Upper lobe of left lung (tissue), 6 donors: Measurements from ENCODE around the gene MAGOH. TPM values are rescaled to one million over a fixed set of nuclear protein-coding genes. Genes with fewer than 3 reads are reported as not detected.
A peak's percentile ranks its signal among the peaks of the same experiment; 100 is the strongest.

Source experiments
- ATAC-seq, 2 donors: fragments of 200-7000 bp; cut with Tn5 transposase; one replicate each; pipeline ENCODE4 v1.9.1; 2022; ENCODE audit warnings: mild to moderate bottlenecking in 2 of 2, moderate library complexity in 2 of 2; ENCODE audit not compliant: low FRiP score in 2 of 2
- DNase-seq, 2 donors: peaks; one replicate each; pipeline ENCODE4 v3.0.0-alpha.2; 2019 to 2020
- H3K27ac ChIP-seq, 4 donors: fragments of 200-600 bp; sonication (generic); one replicate each; pipeline ENCODE4 v1.5.1; 2016 to 2019
- H3K27me3 ChIP-seq, 4 donors: fragments of 200-600 bp; sonication (generic); one replicate each; pipeline ENCODE4 v1.5.1; 2017 to 2019
- H3K36me3 ChIP-seq, 4 donors: fragments of 200-600 bp; sonication (generic); one replicate each; pipeline ENCODE4 v1.5.1; 2016 to 2019
- H3K4me1 ChIP-seq, 4 donors: fragments of 200-600 bp; sonication (generic); one replicate each; pipeline ENCODE4 v1.5.1; 2018 to 2019
- H3K4me3 ChIP-seq, 4 donors: fragments of 200-600 bp; sonication (generic); one replicate each; pipeline ENCODE4 v1.5.1; 2017 to 2019; ENCODE audit warnings: mild to moderate bottlenecking in 2 of 4, moderate library complexity in 1 of 4
- H3K9me3 ChIP-seq, 4 donors: fragments of 200-600 bp; sonication (generic); one replicate each; pipeline ENCODE4 v1.5.1; 2018 to 2019
- EP300 ChIP-seq, 4 donors: sonication (generic); formaldehyde crosslinking; IDR thresholded peaks; one replicate each; pipeline ENCODE4 v1.5.1; 2017; ENCODE audit warnings: antibody characterized with exemption in 4 of 4, control low read depth in 2 of 4
- POLR2A ChIP-seq, 4 donors: fragments of 450-650 bp; IDR thresholded peaks; one replicate each; pipeline ENCODE4 v1.5.1; 2016 to 2017; ENCODE audit warnings: antibody characterized with exemption in 4 of 4, mild to moderate bottlenecking in 2 of 4
- POLR2AphosphoS5 ChIP-seq, 2 donors: sonication (generic); formaldehyde crosslinking; IDR thresholded peaks; one replicate each; pipeline ENCODE4 v1.5.1; 2017; ENCODE audit warnings: antibody characterized with exemption in 2 of 2
- WGBS, 2 donors: methylation state at CpG; one replicate each; pipeline ENCODE4 v1.1.5; 2017 to 2018; 5-methylcytosine and 5-hydroxymethylcytosine counted together
- total RNA-seq, 6 donors: library from RNA; depleted of rRNA in 4 of 6; stranded (reverse); fragments of >200 nt in 4 of 6; gene quantifications; one replicate each; pipeline versions ENCODE4 v1.1.0 to v1.2.1, GENCODE V29; 2016 to 2021
- TF ChIP-seq, protein P1 (sequence below), 6 experiments: fragments of 450-650 bp in 4 of 6; fragments of 200-600 bp in 2 of 6; sonication (generic) in 2 of 6; IDR thresholded peaks; one replicate each; pipeline ENCODE4 v1.5.1; 2016 to 2019; ENCODE audit warnings: antibody characterized with exemption in 6 of 6
- donor health status: DM: no; HTN: no; CAD: no; lungs with moderate emphysema.
- donor health status: DM: no; HTN: yes; CAD: no; lungs with severe emphysema.

Gene MAGOH
- total RNA-seq: 10 to 100 TPM; 18.6 to 49.8 (median 33.8) TPM

DNA sequence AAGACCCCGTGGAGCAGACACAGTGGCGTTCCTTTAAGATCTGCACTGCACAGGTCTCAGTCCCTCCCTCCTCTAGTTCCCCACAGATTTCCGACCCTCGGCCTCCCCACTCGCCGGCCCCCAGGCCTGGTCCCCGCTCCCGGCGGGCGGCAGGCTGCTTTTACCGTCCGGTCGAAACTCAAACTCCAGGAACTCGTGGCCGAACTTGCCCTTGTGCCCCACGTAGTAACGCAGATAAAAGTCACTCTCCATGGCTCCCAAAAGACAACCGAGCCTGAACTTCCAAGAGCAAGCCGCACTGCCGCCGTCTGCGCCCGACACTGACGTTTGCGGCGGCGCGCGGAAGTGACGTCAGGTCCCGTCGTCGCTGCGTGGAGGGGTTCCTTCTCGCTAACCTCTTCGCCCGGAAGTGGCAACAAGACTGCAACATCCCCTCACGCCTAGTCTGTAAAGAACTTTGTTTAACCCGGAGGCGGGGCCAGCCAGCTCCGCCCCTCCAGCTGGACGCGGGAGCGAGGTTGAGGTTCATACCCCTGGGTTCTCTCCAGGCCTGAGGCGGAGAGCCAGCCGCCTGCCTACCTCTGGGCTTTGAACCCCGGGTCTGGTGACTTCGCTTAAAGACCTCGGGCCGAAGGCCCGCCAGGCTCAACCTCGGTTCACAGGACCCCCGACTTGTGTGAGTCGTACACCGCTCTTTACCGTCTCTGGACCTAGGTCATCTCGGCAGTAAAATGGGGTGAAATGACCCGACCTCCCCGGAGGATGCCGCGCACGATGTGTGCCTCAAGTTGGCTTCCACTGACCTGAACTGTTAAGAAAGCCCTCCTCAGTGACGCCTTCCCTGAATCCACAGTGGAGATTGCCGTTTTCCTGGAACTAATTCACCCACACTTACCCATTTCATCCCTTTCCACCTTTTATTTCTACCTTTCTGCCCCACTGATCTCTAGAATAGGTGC lies at the start of gene MAGOH:
TSS of gene MAGOH (minus strand) at position 322 of the 959 bp plus-strand sequence. CDS start at position 252, 70 bp downstream.
- Histone ChIP-seq H3K4me3 (peak within 1 kb of the TSS; percentile 75 to 100 (median 88)), H3K36me3 (peaks cover 6 to 27% (median 21%) of the 10 kb centered on the region in 4 donors), H3K4me1 (peaks cover 16 to 31% (median 22%) of the 10 kb centered on the region in 4 donors), H3K27me3 (no peaks in the 10 kb centered on the region), H3K27ac (peak within 1 kb of the TSS; percentile 56 to 92 (median 87)), H3K9me3 (no peaks in the 10 kb centered on the region)
- 3 to 35% methylated on average over 9 to 59 of the region's 64 CpGs for WGBS, 2 donors
- ATAC-seq (peak; percentile 94 to 99), DNase-seq (peak; percentile 95 to 100)
- TF ChIP-seq, protein P1, sequence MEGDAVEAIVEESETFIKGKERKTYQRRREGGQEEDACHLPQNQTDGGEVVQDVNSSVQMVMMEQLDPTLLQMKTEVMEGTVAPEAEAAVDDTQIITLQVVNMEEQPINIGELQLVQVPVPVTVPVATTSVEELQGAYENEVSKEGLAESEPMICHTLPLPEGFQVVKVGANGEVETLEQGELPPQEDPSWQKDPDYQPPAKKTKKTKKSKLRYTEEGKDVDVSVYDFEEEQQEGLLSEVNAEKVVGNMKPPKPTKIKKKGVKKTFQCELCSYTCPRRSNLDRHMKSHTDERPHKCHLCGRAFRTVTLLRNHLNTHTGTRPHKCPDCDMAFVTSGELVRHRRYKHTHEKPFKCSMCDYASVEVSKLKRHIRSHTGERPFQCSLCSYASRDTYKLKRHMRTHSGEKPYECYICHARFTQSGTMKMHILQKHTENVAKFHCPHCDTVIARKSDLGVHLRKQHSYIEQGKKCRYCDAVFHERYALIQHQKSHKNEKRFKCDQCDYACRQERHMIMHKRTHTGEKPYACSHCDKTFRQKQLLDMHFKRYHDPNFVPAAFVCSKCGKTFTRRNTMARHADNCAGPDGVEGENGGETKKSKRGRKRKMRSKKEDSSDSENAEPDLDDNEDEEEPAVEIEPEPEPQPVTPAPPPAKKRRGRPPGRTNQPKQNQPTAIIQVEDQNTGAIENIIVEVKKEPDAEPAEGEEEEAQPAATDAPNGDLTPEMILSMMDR (IDR thresholded peaks at IDR 0.05): peak in 1 of 6 experiments; percentile 17
- TF ChIP-seq POLR2AphosphoS5 (IDR thresholded peaks at IDR 0.05) (peak; percentile 98), POLR2A (IDR thresholded peaks at IDR 0.05) (peak in 3 of 4 donors; percentile 78 to 84 (median 82)), EP300 (IDR thresholded peaks at IDR 0.05) (peak in 1 of 4 donors; percentile 84)

DNA sequence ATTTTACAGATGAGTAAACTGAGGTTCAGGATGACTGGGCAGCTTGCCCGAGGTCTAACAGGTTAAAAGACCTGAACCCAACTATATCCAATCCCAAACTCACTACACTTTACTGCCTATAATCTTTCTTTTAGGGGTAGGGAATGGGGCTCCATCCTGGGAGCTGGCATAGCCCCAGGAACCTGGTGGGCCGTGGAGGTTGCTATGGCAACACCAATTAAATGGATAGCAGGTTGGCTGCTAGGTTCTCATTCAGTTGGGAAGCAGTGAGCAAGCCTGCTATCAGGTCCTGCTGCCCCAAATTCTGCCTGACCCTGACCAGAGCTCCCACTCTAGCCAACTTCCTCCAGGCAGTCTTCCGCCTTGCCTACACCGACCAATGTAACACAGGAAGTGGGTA lies 48.6 kb upstream of the MAGOH start:
- WGBS, 2 donors: 62 to 84% methylated on average over 4 of the region's 4 CpGs
- TF ChIP-seq POLR2A (IDR thresholded peaks at IDR 0.05) (no peak), EP300 (IDR thresholded peaks at IDR 0.05) (no peak), POLR2AphosphoS5 (IDR thresholded peaks at IDR 0.05) (no peak)
- TF ChIP-seq, protein P1 (IDR thresholded peaks at IDR 0.05): no peak
- Histone ChIP-seq H3K9me3 (no peaks in the 10 kb centered on the region), H3K27me3 (no peaks in the 10 kb centered on the region), H3K36me3 (no peaks in the 10 kb centered on the region), H3K4me3 (no peak overlapping the region), H3K27ac (no peak overlapping the region), H3K4me1 (no peaks in the 10 kb centered on the region)
- DNase-seq (no peak), ATAC-seq (no peak)

DNA sequence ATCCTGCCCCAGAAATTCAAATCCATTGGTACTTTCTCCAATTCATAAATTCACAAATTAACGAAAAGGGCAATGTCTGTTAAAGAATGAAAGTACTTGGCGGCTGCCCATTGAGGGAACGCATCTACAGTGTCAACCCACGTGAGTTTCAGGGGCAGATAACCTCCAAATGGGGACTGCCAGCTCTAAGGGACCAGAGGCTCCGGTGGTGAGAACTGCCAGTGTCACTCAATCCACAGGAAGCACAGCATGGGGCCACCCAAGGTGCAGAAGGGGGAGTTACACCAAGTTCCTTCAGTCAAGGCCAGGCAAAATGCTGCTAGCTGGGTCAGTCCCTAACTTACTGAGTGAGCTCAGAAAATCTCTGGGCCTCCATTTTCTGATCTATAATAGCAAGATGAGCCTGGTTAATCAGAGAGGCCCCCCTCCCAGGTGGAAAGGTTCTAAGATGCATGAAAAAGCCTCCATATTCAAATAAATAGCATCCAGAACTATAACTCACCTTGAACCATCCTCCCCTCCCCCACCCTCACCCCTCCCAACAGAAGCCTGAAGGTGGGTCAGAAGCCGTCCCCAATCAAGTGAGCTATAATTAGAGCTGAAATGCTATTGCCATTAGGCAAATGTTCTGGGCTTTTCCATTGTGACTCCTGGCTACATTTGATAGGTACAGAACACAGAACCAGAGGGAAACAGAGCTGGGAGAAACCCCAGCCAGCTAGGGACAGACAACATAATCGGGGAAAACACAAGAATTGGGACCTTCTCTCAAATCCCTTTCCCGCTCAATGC lies 47.8 kb upstream of the MAGOH start:
- WGBS, 2 donors: 74 to 88% methylated on average over 7 to 8 of the region's 8 CpGs
- H3K9me3 ChIP-seq: no peaks in the 10 kb centered on the region
- no peaks in the 10 kb centered on the region for H3K4me1 ChIP-seq
- H3K27me3 ChIP-seq: no peaks in the 10 kb centered on the region
- H3K36me3 ChIP-seq: no peaks in the 10 kb centered on the region
- H3K4me3 ChIP-seq: no peak overlapping the region
- no peak overlapping the region for H3K27ac ChIP-seq
- TF ChIP-seq EP300 (IDR thresholded peaks at IDR 0.05) (no peak), POLR2A (IDR thresholded peaks at IDR 0.05) (no peak), POLR2AphosphoS5 (IDR thresholded peaks at IDR 0.05) (no peak)
- TF ChIP-seq, protein P1 (IDR thresholded peaks at IDR 0.05): no peak
- DNase-seq (no peak), ATAC-seq (no peak)

DNA sequence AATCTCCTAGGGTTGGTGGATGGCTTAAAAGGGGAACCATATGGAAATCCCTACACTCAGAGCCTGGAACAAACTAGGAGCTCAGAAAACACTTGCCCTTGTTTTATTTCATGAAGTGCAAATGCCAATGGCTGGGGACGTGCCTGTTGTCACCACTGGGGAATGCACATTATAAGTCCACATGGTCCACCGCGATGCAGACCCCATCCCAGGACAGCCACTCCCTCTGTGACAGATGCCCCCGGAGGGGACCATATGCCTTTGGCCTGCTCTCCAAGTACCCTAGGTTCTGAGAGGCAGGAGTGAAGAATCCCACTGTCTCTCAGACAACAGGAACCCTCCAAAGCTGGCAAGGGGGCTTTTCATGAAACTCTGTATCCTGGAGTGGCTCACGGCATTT lies 47.2 kb upstream of the MAGOH start:
- ATAC-seq: no peak
- DNase-seq: no peak
- Histone ChIP-seq H3K4me3 (no peak overlapping the region), H3K36me3 (no peaks in the 10 kb centered on the region), H3K27ac (no peak overlapping the region), H3K27me3 (no peaks in the 10 kb centered on the region), H3K4me1 (no peaks in the 10 kb centered on the region), H3K9me3 (no peaks in the 10 kb centered on the region)
- TF ChIP-seq, protein P1 (IDR thresholded peaks at IDR 0.05): no peak
- TF ChIP-seq POLR2A (IDR thresholded peaks at IDR 0.05) (no peak), EP300 (IDR thresholded peaks at IDR 0.05) (no peak), POLR2AphosphoS5 (IDR thresholded peaks at IDR 0.05) (no peak)
- 62 to 69% methylated on average over 2 to 5 of the region's 5 CpGs for WGBS, 2 donors
